ENCODE measurements around the gene GABRA4.

Gene GABRA4

DNA sequence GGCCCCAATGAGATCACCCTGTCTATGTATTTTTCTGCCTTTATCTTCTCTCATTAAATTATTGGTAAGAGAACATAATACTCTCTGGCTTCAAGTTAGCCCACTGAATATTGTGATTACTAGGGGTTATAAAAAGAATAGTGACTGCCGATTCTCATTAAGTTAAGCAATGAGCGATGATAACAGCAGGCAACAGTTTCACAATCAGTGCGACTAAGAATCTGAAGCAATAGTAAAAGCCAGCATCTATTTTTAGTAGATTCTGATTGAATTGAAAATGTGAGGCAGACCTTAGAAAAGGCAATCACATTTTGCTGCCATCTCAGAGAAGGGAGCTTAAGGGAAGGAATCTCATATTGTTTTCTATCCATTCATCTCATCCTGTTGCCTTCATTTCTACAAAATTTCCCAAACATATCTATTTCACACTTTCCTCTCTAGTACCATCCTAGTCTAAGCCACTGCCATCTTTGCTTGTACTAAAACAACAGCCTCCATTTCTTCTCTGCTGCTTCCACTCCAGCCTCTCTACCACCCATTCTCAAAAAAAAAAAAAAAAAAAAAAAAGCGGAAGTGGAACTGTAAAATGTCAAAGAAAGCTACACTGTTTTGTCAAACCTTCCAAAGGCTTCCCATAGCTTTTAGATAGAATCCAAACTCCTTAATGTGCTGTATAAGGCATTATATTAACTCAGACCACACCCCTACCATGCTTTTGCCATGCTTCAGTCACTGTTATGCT, 17.4 kb downstream of the GABRA4 start:
- Histone ChIP-seq H3K27ac (no peak overlapping the region), H3K36me3 (replicated peaks) (no peaks in the 10 kb centered on the region), H3K4me3 (ENCODE audit: low read depth, low read length) (no peak overlapping the region), H3K27me3 (replicated peaks) (no peaks in the 10 kb centered on the region)
- no peak for TF ChIP-seq CTCF (IDR thresholded peaks at IDR 0.05; ENCODE audit: low read depth, low read length, missing control alignments)
- in situ Hi-C loops (cut with HindIII; ENCODE audit: low pct_ligation_motif_present, low sequenced_read_pairs), result no loop called here
- DNase-seq, result no peak

DNA sequence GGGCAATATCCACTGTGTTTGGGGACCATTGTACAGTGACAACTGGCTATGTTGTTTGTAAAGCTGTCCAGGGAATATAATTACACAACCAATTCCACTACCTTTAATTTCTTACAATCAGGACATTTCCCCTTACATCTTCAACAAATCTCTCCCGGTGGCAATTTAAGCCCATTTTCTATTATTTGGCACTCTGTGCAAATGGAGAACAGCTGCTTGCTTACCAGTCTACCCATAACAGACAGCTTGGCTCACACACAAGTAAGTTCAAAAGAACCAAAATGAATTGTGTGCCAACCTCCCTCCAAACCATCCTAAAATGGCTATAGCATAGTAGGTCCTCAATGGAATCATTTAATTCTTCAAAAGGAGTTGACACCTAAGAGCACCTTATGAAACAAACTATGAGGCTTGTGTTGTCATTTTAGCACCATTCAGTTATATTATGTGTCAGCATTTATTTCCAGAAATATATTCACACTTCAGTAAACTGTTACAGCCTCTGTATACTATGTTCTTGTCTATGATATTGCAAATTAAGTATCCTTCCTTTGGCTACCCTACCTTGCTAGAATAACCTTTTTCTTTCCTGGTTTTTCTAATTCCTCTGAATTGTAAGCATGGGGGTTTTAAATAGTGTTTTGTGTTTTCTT, 18.4 kb downstream of the GABRA4 start:
- DNase-seq, result no peak
- no peak for TF ChIP-seq CTCF (IDR thresholded peaks at IDR 0.05; ENCODE audit: low read depth, low read length, missing control alignments)
- H3K4me3 ChIP-seq (ENCODE audit: low read depth, low read length), result no peak overlapping the region
- H3K36me3 ChIP-seq (replicated peaks), result no peaks in the 10 kb centered on the region
- H3K27me3 ChIP-seq (replicated peaks), result no peaks in the 10 kb centered on the region
- H3K27ac ChIP-seq, result no peak overlapping the region
- in situ Hi-C loops (cut with HindIII; ENCODE audit: low pct_ligation_motif_present, low sequenced_read_pairs), result no loop called here

- no peaks in the 10 kb centered on the region for H3K27me3 ChIP-seq (replicated peaks)
- H3K4me3 ChIP-seq (ENCODE audit: low read depth, low read length), result no peak overlapping the region
- no peaks in the 10 kb centered on the region for H3K36me3 ChIP-seq (replicated peaks)
- in situ Hi-C loops (cut with HindIII; ENCODE audit: low pct_ligation_motif_present, low sequenced_read_pairs), result no loop called here
- no peak overlapping the region for H3K27ac ChIP-seq
- no peak for DNase-seq
- no peak for TF ChIP-seq CTCF (IDR thresholded peaks at IDR 0.05; ENCODE audit: low read depth, low read length, missing control alignments)
Measured at GRCh38 chr4:46968847-46969246, 24.5 kb downstream of the GABRA4 start.

GRCh38 chr4:46967631-46968030, 25.8 kb downstream of the GABRA4 start:
- H3K4me3 ChIP-seq (ENCODE audit: low read depth, low read length), result no peak overlapping the region
- no peak for TF ChIP-seq CTCF (IDR thresholded peaks at IDR 0.05; ENCODE audit: low read depth, low read length, missing control alignments)
- in situ Hi-C loops (cut with HindIII; ENCODE audit: low pct_ligation_motif_present, low sequenced_read_pairs), result no loop called here
- no peaks in the 10 kb centered on the region for H3K27me3 ChIP-seq (replicated peaks)
- H3K36me3 ChIP-seq (replicated peaks), result no peaks in the 10 kb centered on the region
- no peak for DNase-seq
- H3K27ac ChIP-seq, result no peak overlapping the region

DNA sequence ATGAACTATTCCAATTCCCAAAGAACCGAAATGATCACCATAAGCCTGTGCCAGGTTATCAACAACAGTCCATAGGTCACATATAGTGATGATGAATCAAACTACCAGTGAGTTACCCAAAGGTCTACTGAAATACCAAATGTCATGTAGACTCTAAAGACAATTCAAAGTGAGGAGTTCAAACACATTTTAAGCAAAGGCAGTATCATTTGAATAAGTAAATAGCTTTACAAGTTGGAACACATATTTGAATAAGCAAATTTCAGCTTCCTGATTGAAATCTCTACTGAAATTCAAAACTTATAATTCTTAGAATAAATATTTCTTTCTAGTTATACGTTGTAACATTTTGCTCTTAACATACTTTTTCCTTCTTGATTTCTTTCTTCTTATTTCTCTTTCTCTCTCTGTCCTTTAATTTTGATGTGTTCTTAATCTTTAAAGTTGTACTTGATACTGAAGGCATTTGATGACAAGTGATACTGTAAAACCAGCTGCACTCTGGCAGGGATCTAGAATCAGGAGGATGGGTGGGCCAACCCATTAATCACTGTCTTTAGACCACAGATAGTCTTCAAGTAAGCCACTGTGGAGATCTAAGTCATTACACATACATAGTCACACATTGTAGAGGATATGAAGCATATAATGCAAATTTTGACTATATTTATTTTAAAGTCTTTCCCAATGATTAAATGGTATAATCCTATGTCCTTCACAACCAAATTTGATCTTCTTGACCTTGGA, 34.5 kb downstream of the GABRA4 start:
- DNase-seq, result no peak
- in situ Hi-C loops (cut with HindIII; ENCODE audit: low pct_ligation_motif_present, low sequenced_read_pairs), result no loop called here
- no peak for TF ChIP-seq CTCF (IDR thresholded peaks at IDR 0.05; ENCODE audit: low read depth, low read length, missing control alignments)

More for the DNA sequence above, 34.5 kb downstream of the GABRA4 start:
- H3K36me3 ChIP-seq (replicated peaks), result no peaks in the 10 kb centered on the region
- H3K27ac ChIP-seq, result no peak overlapping the region
- no peaks in the 10 kb centered on the region for H3K27me3 ChIP-seq (replicated peaks)
- no peak overlapping the region for H3K4me3 ChIP-seq (ENCODE audit: low read depth, low read length)
